HepG2 (cell line): ENCODE data around the gene USP35. TPM values are rescaled to one million over a fixed set of nuclear protein-coding genes. Genes with fewer than 3 reads are reported as not detected.

Experiments used
- EP300 ChIP-seq, 3 experiments: sonication (generic) in 1 of 3; formaldehyde crosslinking in 1 of 3; IDR thresholded peaks; 2 replicates each; pipeline versions ENCODE4 v1.5.1 to v1.6.1; 2011 to 2020; ENCODE audit warnings: low read depth in 2 of 3, low read length in 2 of 3, borderline replicate concordance in 1 of 3, improper control_type of control experiment in 1 of 3, mild to moderate bottlenecking in 1 of 3, missing genetic modification reagents in 1 of 3, moderate library complexity in 1 of 3
- FOXO1 ChIP-seq: sonication (generic); formaldehyde crosslinking; IDR thresholded peaks from 2 replicates; pipeline ENCODE4 v1.4.0; 2020; ENCODE audit warnings: missing genetic modification reagents
- MIER3 ChIP-seq: IDR thresholded peaks from 2 replicates; pipeline ENCODE4 v1.6.1; 2016; ENCODE audit warnings: missing compliant biosample characterization, borderline replicate concordance
- NFKBIZ ChIP-seq: IDR thresholded peaks from 2 replicates; pipeline ENCODE4 v1.6.1; 2018; ENCODE audit warnings: missing genetic modification reagents, missing compliant biosample characterization
- PAF1 ChIP-seq: IDR thresholded peaks from 2 replicates; pipeline ENCODE4 v1.6.1; 2016; ENCODE audit warnings: missing genetic modification reagents, missing compliant biosample characterization
- RCOR2 ChIP-seq: IDR thresholded peaks from 2 replicates; pipeline ENCODE4 v1.6.1; 2016; ENCODE audit warnings: missing biosample characterization, missing genetic modification reagents
- SALL1 ChIP-seq: sonication (generic); formaldehyde crosslinking; IDR thresholded peaks from 2 replicates; pipeline ENCODE4 v1.8.0; 2022; ENCODE audit warnings: mild to moderate bottlenecking, missing genetic modification reagents
- SIN3A ChIP-seq: IDR thresholded peaks from 2 replicates; pipeline ENCODE4 v1.6.1; 2011; ENCODE audit warnings: low read depth, mild to moderate bottlenecking, control low read depth, low read length, borderline replicate concordance
- SKI ChIP-seq: fragments of 450-650 bp; IDR thresholded peaks from one replicate; pipeline ENCODE4 v1.6.1; 2018; ENCODE audit warnings: mild to moderate bottlenecking; ENCODE audit not compliant: partially characterized antibody
- SOX6 ChIP-seq, 2 experiments: fragments of 450-650 bp in 1 of 2; sonication (generic) in 1 of 2; formaldehyde crosslinking in 1 of 2; IDR thresholded peaks; 2 replicates each; pipeline versions ENCODE4 v1.4.0 to v1.6.1; 2017 to 2020; ENCODE audit warnings: antibody characterized with exemption in 1 of 2, mild to moderate bottlenecking in 1 of 2, missing genetic modification reagents in 1 of 2
- TBX2 ChIP-seq: sonication (generic); formaldehyde crosslinking; IDR thresholded peaks from 2 replicates; pipeline ENCODE4 v1.5.0; 2020; ENCODE audit warnings: missing genetic modification reagents, mild to moderate bottlenecking, borderline replicate concordance
- ZMYM3 ChIP-seq: sonication (generic); formaldehyde crosslinking; IDR thresholded peaks from 2 replicates; pipeline ENCODE4 v1.5.1; 2020; ENCODE audit warnings: mild to moderate bottlenecking, missing genetic modification reagents
- ZNF546 ChIP-seq: sonication (generic); formaldehyde crosslinking; conservative IDR thresholded peaks from 2 replicates; pipeline ENCODE4 v1.8.1; 2023; ENCODE audit warnings: mild to moderate bottlenecking, missing genetic modification reagents
- polyA plus RNA-seq, 8 experiments: library from polyadenylated mRNA; depleted of rRNA in 3 of 8; stranded (reverse) in 7 of 8; unstranded in 1 of 8; fragments of >200 nt; fragmentation: Illumina TruSeq in 4 of 8; extraction: Trizol in 4 of 8; gene quantifications; 2 replicates each; pipeline versions ENCODE4 v1.2.1 to v1.2.3, GENCODE V29; 2011 to 2016; ENCODE audit warnings: low read depth in 4 of 8, missing spikeins in 1 of 8, mixed read lengths in 1 of 8; ENCODE audit not compliant: insufficient read depth in 1 of 8
- total RNA-seq, 5 experiments: library from RNA; depleted of rRNA; stranded (reverse); fragments of >200 nt; fragmentation: Illumina TruSeq; extraction: Trizol; gene quantifications; 2 replicates each; pipeline ENCODE4 v1.2.3, GENCODE V29; 2016; ENCODE audit warnings: low read depth in 1 of 5
- TF ChIP-seq, protein P1 (sequence below): sonication (generic); formaldehyde crosslinking; IDR thresholded peaks from 2 replicates; pipeline ENCODE4 v1.4.0; 2020; ENCODE audit warnings: missing genetic modification reagents, borderline replicate concordance
- TF ChIP-seq, protein P2 (sequence below): IDR thresholded peaks from 2 replicates; pipeline ENCODE4 v1.6.1; 2016; ENCODE audit warnings: low read depth, missing genetic modification reagents, missing compliant biosample characterization
- TF ChIP-seq, protein P3 (sequence below): sonication (generic); formaldehyde crosslinking; IDR thresholded peaks from 2 replicates; pipeline ENCODE4 v1.4.0; 2020; ENCODE audit warnings: missing genetic modification reagents
- TF ChIP-seq, protein P4 (sequence below): sonication (generic); formaldehyde crosslinking; conservative IDR thresholded peaks from 2 replicates; pipeline ENCODE4 v1.4.0; 2020; ENCODE audit warnings: missing genetic modification reagents

USP35 gene
- total and polyA plus RNA-seq, 2 of the 13 experiments (the other 11 are each of a cell fraction or from before 2014, with no cell fraction given) = 4.6 to 7.7 TPM

DNA sequence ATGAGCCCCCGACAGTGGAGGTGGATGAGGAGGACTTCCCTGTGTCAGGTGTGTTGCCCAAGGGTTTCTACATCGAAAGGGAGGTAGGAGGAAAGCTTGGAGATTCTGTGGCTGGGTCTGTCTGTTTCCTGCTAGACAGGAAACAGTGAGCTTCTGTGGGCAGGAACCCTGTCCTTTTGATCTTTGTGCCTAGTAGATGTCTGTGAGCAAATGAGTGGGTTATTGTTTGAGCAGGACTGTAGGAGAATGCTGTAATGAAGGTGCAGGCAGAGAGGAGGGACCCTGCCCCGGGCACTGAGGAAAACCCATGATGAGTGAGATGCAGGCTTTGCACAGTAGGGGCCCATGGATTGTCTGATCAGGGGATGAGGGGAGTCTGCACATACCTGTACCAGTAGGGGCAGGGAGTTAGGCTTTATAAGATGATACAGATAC lies 14.0 kb downstream of the USP35 start (continued):
- TF ChIP-seq, protein P1, sequence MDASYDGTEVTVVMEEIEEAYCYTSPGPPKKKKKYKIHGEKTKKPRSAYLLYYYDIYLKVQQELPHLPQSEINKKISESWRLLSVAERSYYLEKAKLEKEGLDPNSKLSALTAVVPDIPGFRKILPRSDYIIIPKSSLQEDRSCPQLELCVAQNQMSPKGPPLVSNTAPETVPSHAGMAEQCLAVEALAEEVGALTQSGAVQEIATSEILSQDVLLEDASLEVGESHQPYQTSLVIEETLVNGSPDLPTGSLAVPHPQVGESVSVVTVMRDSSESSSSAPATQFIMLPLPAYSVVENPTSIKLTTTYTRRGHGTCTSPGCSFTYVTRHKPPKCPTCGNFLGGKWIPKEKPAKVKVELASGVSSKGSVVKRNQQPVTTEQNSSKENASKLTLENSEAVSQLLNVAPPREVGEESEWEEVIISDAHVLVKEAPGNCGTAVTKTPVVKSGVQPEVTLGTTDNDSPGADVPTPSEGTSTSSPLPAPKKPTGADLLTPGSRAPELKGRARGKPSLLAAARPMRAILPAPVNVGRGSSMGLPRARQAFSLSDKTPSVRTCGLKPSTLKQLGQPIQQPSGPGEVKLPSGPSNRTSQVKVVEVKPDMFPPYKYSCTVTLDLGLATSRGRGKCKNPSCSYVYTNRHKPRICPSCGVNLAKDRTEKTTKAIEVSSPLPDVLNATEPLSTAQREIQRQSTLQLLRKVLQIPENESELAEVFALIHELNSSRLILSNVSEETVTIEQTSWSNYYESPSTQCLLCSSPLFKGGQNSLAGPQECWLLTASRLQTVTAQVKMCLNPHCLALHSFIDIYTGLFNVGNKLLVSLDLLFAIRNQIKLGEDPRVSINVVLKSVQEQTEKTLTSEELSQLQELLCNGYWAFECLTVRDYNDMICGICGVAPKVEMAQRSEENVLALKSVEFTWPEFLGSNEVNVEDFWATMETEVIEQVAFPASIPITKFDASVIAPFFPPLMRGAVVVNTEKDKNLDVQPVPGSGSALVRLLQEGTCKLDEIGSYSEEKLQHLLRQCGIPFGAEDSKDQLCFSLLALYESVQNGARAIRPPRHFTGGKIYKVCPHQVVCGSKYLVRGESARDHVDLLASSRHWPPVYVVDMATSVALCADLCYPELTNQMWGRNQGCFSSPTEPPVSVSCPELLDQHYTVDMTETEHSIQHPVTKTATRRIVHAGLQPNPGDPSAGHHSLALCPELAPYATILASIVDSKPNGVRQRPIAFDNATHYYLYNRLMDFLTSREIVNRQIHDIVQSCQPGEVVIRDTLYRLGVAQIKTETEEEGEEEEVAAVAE (CRISPR knock-in tag) = 0 out of 2 replicates have a peak, but pooled peaks have one; percentile 25
- TF ChIP-seq ZMYM3 (CRISPR knock-in tag) (peak; percentile 81; the same call in 1 of the 2 replicates), EP300 (IDR thresholded peaks at IDR 0.05; ENCODE audit: low read depth in 2 of 2, low read length in 2 of 2) (peak; percentile 37 to 68; a peak in 3 of 4 replicates), EP300 (CRISPR knock-in tag; IDR thresholded peaks at IDR 0.05; ENCODE audit: borderline replicate concordance) (peak; percentile 68; the same call in 1 of the 2 replicates), FOXO1 (CRISPR knock-in tag) (peak; percentile 79), SKI (peak; percentile 93), SOX6 (IDR thresholded peaks at IDR 0.05) (no peak), SOX6 (CRISPR knock-in tag; IDR thresholded peaks at IDR 0.05) (peak; percentile 89), SALL1 (CRISPR knock-in tag) (peak; percentile 70), PAF1 (CRISPR knock-in tag) (no peak), TBX2 (CRISPR knock-in tag) (peak; percentile 28; the same call in 1 of the 2 replicates), NFKBIZ (CRISPR knock-in tag) (no peak), MIER3 (CRISPR knock-in tag) (peak; percentile 76; the same call in 1 of the 2 replicates), RCOR2 (peak; percentile 92), SIN3A (peak; percentile 60; the same call in 1 of the 2 replicates), ZNF546 (CRISPR knock-in tag) (no peak)
- TF ChIP-seq, protein P2, sequence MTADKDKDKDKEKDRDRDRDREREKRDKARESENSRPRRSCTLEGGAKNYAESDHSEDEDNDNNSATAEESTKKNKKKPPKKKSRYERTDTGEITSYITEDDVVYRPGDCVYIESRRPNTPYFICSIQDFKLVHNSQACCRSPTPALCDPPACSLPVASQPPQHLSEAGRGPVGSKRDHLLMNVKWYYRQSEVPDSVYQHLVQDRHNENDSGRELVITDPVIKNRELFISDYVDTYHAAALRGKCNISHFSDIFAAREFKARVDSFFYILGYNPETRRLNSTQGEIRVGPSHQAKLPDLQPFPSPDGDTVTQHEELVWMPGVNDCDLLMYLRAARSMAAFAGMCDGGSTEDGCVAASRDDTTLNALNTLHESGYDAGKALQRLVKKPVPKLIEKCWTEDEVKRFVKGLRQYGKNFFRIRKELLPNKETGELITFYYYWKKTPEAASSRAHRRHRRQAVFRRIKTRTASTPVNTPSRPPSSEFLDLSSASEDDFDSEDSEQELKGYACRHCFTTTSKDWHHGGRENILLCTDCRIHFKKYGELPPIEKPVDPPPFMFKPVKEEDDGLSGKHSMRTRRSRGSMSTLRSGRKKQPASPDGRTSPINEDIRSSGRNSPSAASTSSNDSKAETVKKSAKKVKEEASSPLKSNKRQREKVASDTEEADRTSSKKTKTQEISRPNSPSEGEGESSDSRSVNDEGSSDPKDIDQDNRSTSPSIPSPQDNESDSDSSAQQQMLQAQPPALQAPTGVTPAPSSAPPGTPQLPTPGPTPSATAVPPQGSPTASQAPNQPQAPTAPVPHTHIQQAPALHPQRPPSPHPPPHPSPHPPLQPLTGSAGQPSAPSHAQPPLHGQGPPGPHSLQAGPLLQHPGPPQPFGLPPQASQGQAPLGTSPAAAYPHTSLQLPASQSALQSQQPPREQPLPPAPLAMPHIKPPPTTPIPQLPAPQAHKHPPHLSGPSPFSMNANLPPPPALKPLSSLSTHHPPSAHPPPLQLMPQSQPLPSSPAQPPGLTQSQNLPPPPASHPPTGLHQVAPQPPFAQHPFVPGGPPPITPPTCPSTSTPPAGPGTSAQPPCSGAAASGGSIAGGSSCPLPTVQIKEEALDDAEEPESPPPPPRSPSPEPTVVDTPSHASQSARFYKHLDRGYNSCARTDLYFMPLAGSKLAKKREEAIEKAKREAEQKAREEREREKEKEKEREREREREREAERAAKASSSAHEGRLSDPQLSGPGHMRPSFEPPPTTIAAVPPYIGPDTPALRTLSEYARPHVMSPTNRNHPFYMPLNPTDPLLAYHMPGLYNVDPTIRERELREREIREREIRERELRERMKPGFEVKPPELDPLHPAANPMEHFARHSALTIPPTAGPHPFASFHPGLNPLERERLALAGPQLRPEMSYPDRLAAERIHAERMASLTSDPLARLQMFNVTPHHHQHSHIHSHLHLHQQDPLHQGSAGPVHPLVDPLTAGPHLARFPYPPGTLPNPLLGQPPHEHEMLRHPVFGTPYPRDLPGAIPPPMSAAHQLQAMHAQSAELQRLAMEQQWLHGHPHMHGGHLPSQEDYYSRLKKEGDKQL (CRISPR knock-in tag) = 0 out of 2 replicates have a peak, but pooled peaks have one; percentile 27
- TF ChIP-seq, protein P3, sequence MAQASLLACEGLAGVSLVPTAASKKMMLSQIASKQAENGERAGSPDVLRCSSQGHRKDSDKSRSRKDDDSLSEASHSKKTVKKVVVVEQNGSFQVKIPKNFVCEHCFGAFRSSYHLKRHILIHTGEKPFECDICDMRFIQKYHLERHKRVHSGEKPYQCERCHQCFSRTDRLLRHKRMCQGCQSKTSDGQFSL = no peak
- TF ChIP-seq, protein P4, sequence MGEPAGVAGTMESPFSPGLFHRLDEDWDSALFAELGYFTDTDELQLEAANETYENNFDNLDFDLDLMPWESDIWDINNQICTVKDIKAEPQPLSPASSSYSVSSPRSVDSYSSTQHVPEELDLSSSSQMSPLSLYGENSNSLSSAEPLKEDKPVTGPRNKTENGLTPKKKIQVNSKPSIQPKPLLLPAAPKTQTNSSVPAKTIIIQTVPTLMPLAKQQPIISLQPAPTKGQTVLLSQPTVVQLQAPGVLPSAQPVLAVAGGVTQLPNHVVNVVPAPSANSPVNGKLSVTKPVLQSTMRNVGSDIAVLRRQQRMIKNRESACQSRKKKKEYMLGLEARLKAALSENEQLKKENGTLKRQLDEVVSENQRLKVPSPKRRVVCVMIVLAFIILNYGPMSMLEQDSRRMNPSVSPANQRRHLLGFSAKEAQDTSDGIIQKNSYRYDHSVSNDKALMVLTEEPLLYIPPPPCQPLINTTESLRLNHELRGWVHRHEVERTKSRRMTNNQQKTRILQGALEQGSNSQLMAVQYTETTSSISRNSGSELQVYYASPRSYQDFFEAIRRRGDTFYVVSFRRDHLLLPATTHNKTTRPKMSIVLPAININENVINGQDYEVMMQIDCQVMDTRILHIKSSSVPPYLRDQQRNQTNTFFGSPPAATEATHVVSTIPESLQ (CRISPR knock-in tag) = no peak
